HG03460 (cell line): ENCODE measurements around the gene TP53RK.

Source experiments
- ATAC-seq: cut with Tn5 transposase; IDR thresholded peaks from one replicate; pipeline ENCODE4 v1.9.1; 2021; ENCODE audit not compliant: unreplicated experiment

The TP53RK gene

DNA sequence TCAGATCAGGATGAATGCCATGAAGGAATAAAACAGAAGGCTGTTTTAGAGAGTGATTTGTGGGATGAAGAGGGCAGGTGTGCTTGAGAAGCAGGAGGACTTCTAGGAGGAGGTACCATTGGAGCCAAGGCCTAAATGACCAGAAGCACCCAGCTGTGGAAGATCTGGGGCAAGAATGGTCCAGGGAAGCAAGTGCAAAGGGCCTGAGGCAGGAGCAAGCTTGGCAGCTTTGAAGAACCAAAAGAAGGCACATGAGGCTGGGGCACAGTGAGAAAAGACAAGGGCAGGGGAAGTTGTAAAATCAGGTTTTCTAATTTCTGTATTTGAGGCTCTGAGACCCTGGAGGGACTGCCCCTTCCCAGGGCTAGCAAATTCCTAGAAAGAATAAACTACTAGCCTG lies 47.8 kb downstream of the TP53RK start:
- no peak for ATAC-seq

DNA sequence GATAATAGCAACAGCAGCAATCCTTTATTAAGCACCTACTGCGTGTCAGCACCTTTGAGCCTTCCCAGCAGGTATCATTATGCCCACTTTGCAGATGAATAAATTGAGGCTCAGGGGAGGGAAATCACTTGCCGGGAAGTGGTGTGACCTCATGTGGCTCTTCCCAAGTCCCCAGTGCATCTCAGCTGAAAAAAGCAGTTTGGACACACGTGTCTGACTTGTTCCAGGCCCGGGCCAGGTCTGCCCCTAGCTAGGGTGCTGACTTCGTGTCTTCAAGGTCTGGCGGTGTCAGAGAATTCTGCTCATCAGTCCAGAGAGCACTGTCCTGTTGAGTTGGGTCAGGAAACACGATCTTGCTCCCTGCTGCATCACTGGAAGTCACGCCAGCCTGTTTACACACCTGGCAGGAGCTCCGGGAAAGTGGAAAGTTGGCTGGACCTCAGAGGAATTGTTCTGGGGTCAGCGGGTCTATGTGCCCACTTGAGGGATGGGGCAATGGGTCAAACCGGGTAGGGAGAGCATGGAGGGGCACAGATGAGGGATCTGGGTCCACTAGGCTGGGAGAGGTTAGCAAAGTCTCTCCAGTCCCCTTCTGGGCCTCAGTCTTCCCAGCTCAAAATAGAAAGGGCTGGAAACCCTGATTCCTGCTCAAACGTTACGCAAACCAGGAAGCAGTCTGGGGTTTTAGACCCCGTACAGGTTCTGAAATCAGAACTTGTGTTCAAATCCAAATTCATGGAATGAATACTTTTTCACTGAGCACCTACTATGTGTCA lies 48.5 kb downstream of the TP53RK start:
- no peak for ATAC-seq

DNA sequence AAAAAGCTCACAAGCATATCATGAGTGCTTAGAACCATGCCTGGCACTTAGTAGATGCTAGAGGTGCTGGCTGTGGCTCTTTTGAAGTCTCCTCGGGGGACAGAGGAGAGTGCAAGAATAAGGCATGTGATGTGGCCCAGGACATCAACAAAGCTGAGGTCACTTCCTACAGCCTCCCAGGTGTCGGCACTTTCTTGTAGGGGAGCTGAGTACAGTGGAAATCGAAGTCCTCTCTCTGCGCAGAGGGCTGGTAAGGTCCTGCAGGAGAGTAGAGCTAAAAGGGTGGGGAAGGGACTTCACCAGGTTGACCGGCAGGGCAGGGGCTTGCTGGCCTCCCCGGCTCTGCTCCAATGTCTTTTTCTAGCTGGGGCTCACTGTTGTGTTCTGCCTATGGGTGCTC lies 49.2 kb downstream of the TP53RK start:
- no peak for ATAC-seq

DNA sequence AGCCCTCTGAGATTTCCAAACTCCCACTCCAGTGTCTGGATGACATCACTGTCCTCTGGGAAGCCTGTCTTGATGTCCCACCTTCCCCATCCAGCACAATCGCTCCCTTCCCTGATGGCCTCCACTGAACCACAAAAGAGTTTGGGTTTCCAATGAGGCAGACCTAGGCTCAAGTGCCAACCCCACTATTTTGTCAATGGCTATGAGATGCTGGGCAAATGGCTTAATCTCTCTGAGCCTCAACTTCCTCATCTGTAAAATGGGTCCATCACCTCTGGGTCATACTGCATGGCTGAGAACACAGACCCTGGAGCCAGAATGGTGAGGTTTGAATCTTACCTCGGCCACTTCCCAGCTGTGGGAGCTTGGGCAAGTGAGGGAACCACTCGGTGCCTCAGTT lies 49.7 kb downstream of the TP53RK start:
- ATAC-seq: no peak

DNA sequence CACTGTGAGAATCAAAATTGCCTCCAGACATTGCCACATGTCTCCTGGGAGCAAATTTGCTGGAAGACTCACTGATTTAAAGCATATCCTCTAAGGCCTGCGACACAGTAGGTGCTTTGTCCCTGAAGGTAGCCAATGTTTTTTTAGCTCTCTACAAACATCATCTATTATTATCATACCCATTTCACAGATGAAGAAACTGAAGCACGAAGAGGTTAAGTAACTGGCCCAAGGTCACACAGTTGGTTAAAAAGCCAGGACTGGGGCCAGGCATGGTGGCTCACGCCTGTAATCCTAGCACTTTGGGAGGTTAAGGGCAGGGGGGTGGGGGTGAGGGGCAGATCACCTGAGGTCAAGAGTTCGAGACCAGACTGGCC lies 50.4 kb downstream of the TP53RK start:
- no peak for ATAC-seq

DNA sequence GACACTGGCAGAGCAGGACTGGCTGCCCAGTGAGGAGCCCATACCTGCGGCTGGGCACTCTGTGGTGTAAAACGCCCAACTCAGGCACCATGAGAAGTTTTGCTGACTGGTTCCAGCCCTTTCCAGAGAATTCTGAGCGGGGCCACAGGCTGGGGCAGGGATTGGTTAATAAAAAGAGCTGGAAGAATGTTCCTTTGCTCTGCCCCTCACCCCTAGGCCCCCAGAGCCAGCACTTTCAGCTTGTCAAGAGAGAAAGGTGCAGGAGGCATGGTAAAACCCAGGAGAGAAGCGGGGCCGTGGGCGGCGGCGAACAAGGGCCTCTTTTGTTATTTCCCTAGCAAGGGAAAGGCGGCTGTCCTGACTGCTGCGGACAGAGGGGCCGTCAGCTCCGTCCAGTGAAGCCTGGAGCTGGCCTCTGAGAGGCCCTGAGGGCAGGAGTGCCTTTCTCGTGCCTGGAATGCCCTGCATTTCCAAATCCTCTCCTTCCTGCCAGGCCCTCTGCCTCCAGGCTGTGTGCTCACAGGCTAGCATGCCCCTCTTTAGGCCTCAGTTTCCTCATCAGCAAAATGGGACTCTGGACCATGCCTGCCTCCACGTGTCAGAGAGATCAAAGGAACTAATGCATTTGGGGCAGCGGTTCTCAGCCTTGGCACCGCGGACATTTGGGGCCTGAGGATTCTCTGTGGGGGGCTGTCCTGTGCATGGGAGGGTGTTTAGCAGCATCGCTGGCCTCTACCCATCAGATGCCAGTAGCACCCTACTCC lies 50.9 kb downstream of the TP53RK start:
- no peak for ATAC-seq

DNA sequence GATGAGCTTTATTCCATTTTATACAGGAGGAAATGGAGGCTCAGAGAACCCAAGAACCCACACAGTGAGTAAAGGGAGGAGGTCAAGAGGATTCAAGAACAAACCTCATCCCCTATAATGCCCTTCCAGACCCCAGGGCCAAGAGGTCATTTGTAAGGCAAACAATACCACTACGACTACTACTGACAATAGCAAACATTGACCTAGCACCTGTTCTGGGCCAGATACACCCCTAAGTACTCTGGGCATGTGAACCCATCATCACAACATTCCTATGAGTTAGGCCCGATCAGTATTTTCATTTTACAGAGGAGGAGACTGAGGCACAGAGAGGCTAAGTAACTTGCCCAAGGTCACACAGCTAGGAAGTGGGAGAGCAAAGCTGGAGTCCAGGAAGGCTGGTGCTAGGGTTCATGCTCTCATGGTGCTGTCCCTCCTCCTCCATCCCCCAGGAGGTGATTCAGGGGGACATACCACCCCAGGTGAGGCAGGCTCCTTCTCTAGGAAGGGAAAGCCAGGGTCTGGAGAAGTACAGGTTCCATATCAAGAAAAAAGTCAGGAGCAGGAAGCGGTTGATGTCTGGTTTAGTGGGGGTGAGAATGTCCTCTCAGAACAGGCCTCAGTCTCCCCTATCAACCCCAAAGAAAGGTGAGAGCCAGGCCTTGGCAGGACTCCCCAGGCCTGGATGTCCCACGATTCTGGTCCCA lies 51.7 kb downstream of the TP53RK start:
- no peak for ATAC-seq

DNA sequence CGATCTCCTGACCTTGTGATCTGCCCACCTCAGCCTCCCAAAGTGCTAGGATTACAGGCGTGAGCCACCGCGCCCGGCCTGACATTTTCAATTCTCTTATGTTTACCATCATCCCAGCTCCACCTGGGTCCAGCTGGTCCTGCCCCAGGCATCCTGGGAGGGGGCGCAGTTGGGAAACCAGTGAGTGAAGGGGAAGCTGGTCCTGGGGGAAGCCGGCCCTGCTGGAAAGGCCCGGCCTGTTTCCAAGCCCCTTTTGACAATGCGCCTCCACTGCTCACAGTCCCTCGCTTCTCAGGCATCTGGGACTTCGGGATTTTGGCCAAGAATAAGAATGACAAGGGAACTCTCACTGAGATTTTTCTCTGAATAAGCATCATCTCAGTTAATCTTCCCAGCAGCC lies 52.2 kb downstream of the TP53RK start:
- ATAC-seq: no peak

DNA sequence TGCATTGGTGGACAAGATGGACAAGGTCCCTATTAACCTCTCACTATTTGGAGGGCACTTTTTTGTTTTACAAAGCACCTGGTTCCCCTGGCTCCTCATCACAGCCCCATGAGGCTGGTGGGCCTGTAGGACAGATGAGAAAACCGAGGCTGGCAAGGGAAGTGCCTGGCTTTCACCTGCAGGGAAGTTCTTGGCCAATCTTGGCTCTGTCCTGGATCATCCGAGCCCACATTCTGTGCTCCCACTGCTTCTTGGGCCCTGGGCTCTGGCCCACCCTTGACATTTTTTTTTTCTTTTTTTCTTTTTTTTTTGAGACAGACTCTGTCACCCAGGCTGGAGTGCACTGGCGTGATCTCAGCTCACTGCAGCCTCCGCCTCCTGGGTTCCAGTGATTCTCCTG lies 52.7 kb downstream of the TP53RK start:
- no peak for ATAC-seq

DNA sequence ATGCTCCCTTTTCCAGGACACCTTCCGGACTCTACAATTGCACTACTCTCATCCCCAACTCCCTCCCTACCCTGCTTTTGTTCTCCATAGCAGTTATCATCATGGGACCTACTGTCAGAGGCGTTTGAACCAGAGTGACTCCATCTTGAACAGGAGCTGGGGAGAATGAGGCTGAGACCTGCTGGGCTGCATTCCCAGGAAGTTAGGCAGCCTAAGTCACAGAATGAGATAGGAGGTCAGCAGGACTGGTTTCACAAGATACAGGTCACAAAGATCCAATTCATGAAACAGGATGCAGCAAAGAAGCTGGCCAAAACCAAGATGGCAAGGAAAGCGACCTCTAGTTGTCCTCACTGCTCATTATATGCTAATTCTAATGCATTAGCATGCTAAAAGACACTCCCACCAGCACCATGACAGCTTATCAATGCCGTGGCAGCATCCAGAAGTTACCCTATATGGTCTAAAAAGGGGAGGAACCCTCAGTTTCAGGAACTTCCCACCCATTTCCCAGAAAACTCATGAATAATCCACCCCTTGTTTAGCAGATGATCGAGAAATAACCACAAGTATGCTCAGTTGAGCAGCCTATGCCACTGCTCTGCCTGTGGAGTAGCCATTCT lies 53.6 kb downstream of the TP53RK start:
- no peak for ATAC-seq

DNA sequence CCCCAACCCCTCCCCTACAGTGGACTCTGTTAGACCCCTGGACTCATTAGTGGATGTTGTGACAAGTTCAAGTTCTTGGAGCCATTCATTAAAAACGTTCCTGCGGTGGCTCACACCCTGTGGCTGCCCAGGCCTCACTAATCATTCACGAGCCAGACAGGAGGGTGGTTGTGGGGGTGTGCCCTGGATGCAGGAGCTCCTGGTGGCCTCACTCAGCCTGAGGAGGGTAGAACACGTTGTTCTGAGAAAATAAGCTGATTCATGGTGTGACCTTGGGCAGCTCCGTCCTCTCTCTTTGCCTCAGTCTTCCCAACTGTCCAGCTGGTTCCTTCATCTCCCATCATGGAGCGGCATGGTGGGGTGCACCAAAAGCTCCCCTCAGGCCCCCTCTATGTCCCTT lies 54.7 kb downstream of the TP53RK start:
- ATAC-seq: no peak
